Liver (tissue), 9 donors: ENCODE results near the gene UQCRHL. TPM values are rescaled to one million over a fixed set of nuclear protein-coding genes. Genes with fewer than 3 reads are reported as not detected.

ENCODE experiments used
- DNase-seq: peaks from one replicate; pipeline ENCODE4 v3.0.0-alpha.2; 2017; ENCODE audit warnings: low spot score
- H3K27ac ChIP-seq, 2 donors: one replicate each; pipeline ENCODE4 v1.7.0; 2013; ENCODE audit warnings: inconsistent platforms in 2 of 2, low read length in 2 of 2, control low read depth in 1 of 2, low read depth in 1 of 2, mild to moderate bottlenecking in 1 of 2
- H3K27me3 ChIP-seq, 4 donors: one replicate each; pipeline versions ENCODE4 v1.6.1 to v1.7.0; 2013; ENCODE audit warnings: low read length in 3 of 4, inconsistent platforms in 1 of 4, mild to moderate bottlenecking in 1 of 4, moderate library complexity in 1 of 4; ENCODE audit not compliant: control insufficient read depth in 4 of 4, insufficient read depth in 4 of 4
- H3K36me3 ChIP-seq, 4 donors: one replicate each; pipeline versions ENCODE4 v1.6.1 to v1.7.0; 2013; ENCODE audit warnings: low read length in 3 of 4, mild to moderate bottlenecking in 3 of 4, low read depth in 1 of 4, moderate library complexity in 1 of 4; ENCODE audit not compliant: control insufficient read depth in 4 of 4, insufficient read depth in 3 of 4
- H3K4me1 ChIP-seq, 4 donors: one replicate each; pipeline versions ENCODE4 v1.6.1 to v1.7.0; 2013; ENCODE audit warnings: low read length in 3 of 4, mild to moderate bottlenecking in 3 of 4, moderate library complexity in 1 of 4; ENCODE audit not compliant: control insufficient read depth in 4 of 4, insufficient read depth in 4 of 4
- H3K4me3 ChIP-seq, 3 donors: one replicate each; pipeline versions ENCODE4 v1.6.1 to v1.7.0; 2013; ENCODE audit warnings: low read length in 3 of 3, control low read depth in 1 of 3, low read depth in 1 of 3, mild to moderate bottlenecking in 1 of 3
- H3K9ac ChIP-seq, 2 donors: one replicate each; pipeline ENCODE4 v1.7.0; 2013; ENCODE audit warnings: low read length in 2 of 2, mild to moderate bottlenecking in 2 of 2, moderate library complexity in 2 of 2, control low read depth in 1 of 2, low read depth in 1 of 2
- H3K9me3 ChIP-seq, 4 donors: one replicate each; pipeline versions ENCODE4 v1.6.1 to v1.7.0; 2013; ENCODE audit warnings: low read length in 3 of 4; ENCODE audit not compliant: control insufficient read depth in 4 of 4
- ATF3 ChIP-seq: IDR thresholded peaks from 2 replicates; pipeline ENCODE4 v1.6.1; 2016; ENCODE audit warnings: antibody characterized with exemption
- CTCF ChIP-seq: fragments of 150-350 bp; IDR thresholded peaks from 2 replicates; pipeline ENCODE4 v1.5.1; 2017; ENCODE audit warnings: improper control_type of control experiment, low read depth, low read length; ENCODE audit not compliant: missing input control
- EGR1 ChIP-seq, 2 donors: IDR thresholded peaks; 2 replicates each; pipeline ENCODE4 v1.6.1; 2016 to 2018; ENCODE audit warnings: antibody characterized with exemption in 2 of 2, low read depth in 2 of 2
- FOXA1 ChIP-seq: IDR thresholded peaks from 2 replicates; pipeline ENCODE4 v1.6.1; 2016; ENCODE audit warnings: antibody characterized with exemption
- FOXA2 ChIP-seq: IDR thresholded peaks from 2 replicates; pipeline ENCODE4 v1.6.1; 2016; ENCODE audit warnings: antibody characterized with exemption
- GABPA ChIP-seq, 2 donors: IDR thresholded peaks in 1 of 2; conservative IDR thresholded peaks in 1 of 2; 2 replicates each; pipeline ENCODE4 v1.6.1; 2016; ENCODE audit warnings: antibody characterized with exemption in 2 of 2, mild to moderate bottlenecking in 1 of 2, moderate library complexity in 1 of 2
- HNF4A ChIP-seq, 2 donors: conservative IDR thresholded peaks; 2 replicates each; pipeline ENCODE4 v1.6.1; 2016; ENCODE audit warnings: antibody characterized with exemption in 2 of 2, mild to moderate bottlenecking in 2 of 2
- HNF4G ChIP-seq: IDR thresholded peaks from 2 replicates; pipeline ENCODE4 v1.6.1; 2016; ENCODE audit warnings: antibody characterized with exemption
- JUND ChIP-seq, 2 donors: IDR thresholded peaks; 2 replicates each; pipeline ENCODE4 v1.6.1; 2016; ENCODE audit warnings: antibody characterized with exemption in 2 of 2
- MAX ChIP-seq: IDR thresholded peaks from 2 replicates; pipeline ENCODE4 v1.6.1; 2016; ENCODE audit warnings: antibody characterized with exemption
- NR2F2 ChIP-seq: IDR thresholded peaks from 2 replicates; pipeline ENCODE4 v1.6.1; 2016; ENCODE audit warnings: antibody characterized with exemption
- RAD21 ChIP-seq, 2 donors: IDR thresholded peaks; 2 replicates each; pipeline ENCODE4 v1.6.1; 2016; ENCODE audit warnings: antibody characterized with exemption in 2 of 2, mild to moderate bottlenecking in 2 of 2
- REST ChIP-seq: IDR thresholded peaks from 2 replicates; pipeline ENCODE4 v1.6.1; 2016; ENCODE audit warnings: antibody characterized with exemption, mild to moderate bottlenecking
- RXRA ChIP-seq, 2 donors: IDR thresholded peaks; 2 replicates each; pipeline ENCODE4 v1.6.1; 2017 to 2018; ENCODE audit warnings: antibody characterized with exemption in 2 of 2, mild to moderate bottlenecking in 1 of 2
- SP1 ChIP-seq: IDR thresholded peaks from 2 replicates; pipeline ENCODE4 v1.6.1; 2018; ENCODE audit warnings: antibody characterized with exemption, mild to moderate bottlenecking
- TAF1 ChIP-seq: conservative IDR thresholded peaks from 2 replicates; pipeline ENCODE4 v1.6.1; 2016; ENCODE audit warnings: antibody characterized with exemption, mild to moderate bottlenecking
- YY1 ChIP-seq: IDR thresholded peaks from 2 replicates; pipeline ENCODE4 v1.6.1; 2016; ENCODE audit warnings: antibody characterized with exemption, mild to moderate bottlenecking
- ZBTB33 ChIP-seq: IDR thresholded peaks from 2 replicates; pipeline ENCODE4 v1.6.1; 2016; ENCODE audit warnings: antibody characterized with exemption
- WGBS: extraction: QIAGEN DNeasy Blood & Tissue Kit; methylation state at CpG from one replicate; pipeline ENCODE4 v1.1.7; 2013; 5-methylcytosine and 5-hydroxymethylcytosine counted together
- polyA plus RNA-seq, 2 donors: library from polyadenylated mRNA; stranded (reverse) in 1 of 2; unstranded in 1 of 2; fragments of 200-250 nt in 1 of 2; fragments of >200 nt in 1 of 2; fragmentation: Nextera tagmentation in 1 of 2; extraction: Ambion mirVana in 1 of 2; gene quantifications; one replicate each; pipeline versions ENCODE4 v1.2.1 to v1.2.3, GENCODE V29; 2013 to 2015
- total RNA-seq, 2 donors: library from RNA; depleted of rRNA; stranded (reverse); fragments of >200 nt; gene quantifications; one replicate each; pipeline ENCODE4 v1.2.3, GENCODE V29; 2014
- donor health status: healthy.
- donor health status: healthy.
- donor health status: healthy.
- donor health status: healthy.
- donor health status: healthy.

UQCRHL gene
- total and polyA plus RNA-seq, 4 donors: 0.50 to 2.9 (median 1.4) TPM

DNA sequence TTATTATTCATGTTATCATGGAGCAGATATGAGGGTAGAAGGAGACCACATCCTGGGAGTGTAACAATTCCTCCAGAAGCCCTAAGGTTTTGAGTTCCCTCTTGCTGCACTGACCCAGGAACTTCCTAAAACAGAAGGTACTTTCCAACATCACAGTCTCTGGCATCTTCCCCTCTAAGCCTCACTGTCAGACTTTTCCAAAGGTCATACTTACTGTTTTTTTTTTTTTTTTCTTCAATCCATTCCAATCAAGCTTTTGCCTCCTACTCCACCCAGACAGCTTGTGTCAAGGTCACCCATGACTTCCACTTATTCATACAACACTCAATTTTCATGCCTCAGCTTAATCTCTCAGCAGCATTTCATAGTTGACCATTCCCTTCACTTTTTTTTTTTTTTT lies 18.4 kb upstream of the UQCRHL start:
- Histone ChIP-seq H3K9ac (no peak overlapping the region), H3K27me3 (no peaks in the 10 kb centered on the region), H3K9me3 (no peaks in the 10 kb centered on the region), H3K27ac (no peak overlapping the region), H3K4me3 (no peak overlapping the region), H3K4me1 (peaks cover 0 to 6% (median 0%) of the 10 kb centered on the region in 4 donors), H3K36me3 (no peaks in the 10 kb centered on the region)
- TF ChIP-seq HNF4A (conservative IDR thresholded peaks at IDR 0.05): peak in 1 of 2 donors; percentile 6
- TF ChIP-seq TAF1: no peak
- no peak for DNase-seq

DNA sequence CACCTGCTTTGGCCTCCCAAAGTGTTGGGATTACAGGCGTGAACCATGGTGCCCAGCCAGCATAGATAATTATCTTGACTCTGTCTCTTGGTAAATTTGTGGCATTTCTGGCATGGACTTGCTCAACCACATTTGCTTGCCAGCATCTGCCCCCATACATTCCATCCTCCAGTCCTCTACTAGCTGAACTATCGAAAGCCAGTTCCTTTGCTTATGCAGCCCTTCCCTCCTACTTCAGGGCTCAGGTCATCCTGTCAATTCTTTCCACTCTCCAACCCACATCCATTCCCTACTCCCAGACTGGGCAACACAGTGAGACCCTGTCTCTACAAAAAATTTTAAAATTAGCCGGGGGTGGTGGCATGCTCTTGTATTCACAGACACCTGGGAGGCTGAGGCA lies 13.0 kb upstream of the UQCRHL start:
- Histone ChIP-seq H3K9ac (no peak overlapping the region), H3K4me3 (no peak overlapping the region), H3K27me3 (no peaks in the 10 kb centered on the region), H3K36me3 (no peaks in the 10 kb centered on the region), H3K9me3 (no peaks in the 10 kb centered on the region), H3K27ac (no peak overlapping the region), H3K4me1 (peaks cover 0 to 4% (median 1%) of the 10 kb centered on the region in 4 donors)
- DNase-seq: no peak
- TF ChIP-seq JUND (IDR thresholded peaks at IDR 0.05) (no peak), RXRA (IDR thresholded peaks at IDR 0.05) (no peak), RAD21 (IDR thresholded peaks at IDR 0.05) (no peak), ZBTB33 (no peak), NR2F2 (no peak)
- 92% methylated on average over 3 of the region's 3 CpGs for WGBS

GRCh38 chr1:15816674-15817073 lies 9.2 kb upstream of the UQCRHL start:
- H3K4me3 ChIP-seq: no peak overlapping the region
- no peak overlapping the region for H3K9ac ChIP-seq
- TF ChIP-seq TAF1: no peak
- TF ChIP-seq SP1: no peak
- TF ChIP-seq ZBTB33: no peak
- TF ChIP-seq YY1: no peak
- TF ChIP-seq GABPA (IDR thresholded peaks at IDR 0.05 in 1 of 2, conservative IDR thresholded peaks at IDR 0.05 in 1 of 2): no peak
- TF ChIP-seq NR2F2: no peak
- no peak for TF ChIP-seq MAX
- no peak for TF ChIP-seq HNF4G
- no peak for TF ChIP-seq RXRA (IDR thresholded peaks at IDR 0.05)
- no peak for TF ChIP-seq JUND (IDR thresholded peaks at IDR 0.05)
- TF ChIP-seq REST: no peak
- no peak for TF ChIP-seq FOXA1
- TF ChIP-seq EGR1 (IDR thresholded peaks at IDR 0.05; ENCODE audit: low read depth in 2 of 2): no peak
- no peak for TF ChIP-seq RAD21 (IDR thresholded peaks at IDR 0.05)
- no peak for TF ChIP-seq ATF3
- no peak for TF ChIP-seq CTCF
- TF ChIP-seq FOXA2: no peak
- no peak for TF ChIP-seq HNF4A (conservative IDR thresholded peaks at IDR 0.05)
- no peaks in the 10 kb centered on the region for H3K27me3 ChIP-seq
- WGBS: 91% methylated on average over 5 of the region's 5 CpGs
- H3K36me3 ChIP-seq: no peaks in the 10 kb centered on the region
- peaks cover 0 to 4% (median 0%) of the 10 kb centered on the region in 4 donors for H3K4me1 ChIP-seq
- DNase-seq: no peak
- H3K27ac ChIP-seq: no peak overlapping the region
- no peaks in the 10 kb centered on the region for H3K9me3 ChIP-seq
